ENCODE data around the gene GPALPP1. TPM values are rescaled to one million over a fixed set of nuclear protein-coding genes. Genes with fewer than 3 reads are reported as not detected.

The GPALPP1 gene, protein sequence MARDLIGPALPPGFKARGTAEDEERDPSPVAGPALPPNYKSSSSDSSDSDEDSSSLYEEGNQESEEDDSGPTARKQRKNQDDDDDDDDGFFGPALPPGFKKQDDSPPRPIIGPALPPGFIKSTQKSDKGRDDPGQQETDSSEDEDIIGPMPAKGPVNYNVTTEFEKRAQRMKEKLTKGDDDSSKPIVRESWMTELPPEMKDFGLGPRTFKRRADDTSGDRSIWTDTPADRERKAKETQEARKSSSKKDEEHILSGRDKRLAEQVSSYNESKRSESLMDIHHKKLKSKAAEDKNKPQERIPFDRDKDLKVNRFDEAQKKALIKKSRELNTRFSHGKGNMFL
- total RNA-seq = 32.4 and 34.9 TPM in 2 replicates

DNA sequence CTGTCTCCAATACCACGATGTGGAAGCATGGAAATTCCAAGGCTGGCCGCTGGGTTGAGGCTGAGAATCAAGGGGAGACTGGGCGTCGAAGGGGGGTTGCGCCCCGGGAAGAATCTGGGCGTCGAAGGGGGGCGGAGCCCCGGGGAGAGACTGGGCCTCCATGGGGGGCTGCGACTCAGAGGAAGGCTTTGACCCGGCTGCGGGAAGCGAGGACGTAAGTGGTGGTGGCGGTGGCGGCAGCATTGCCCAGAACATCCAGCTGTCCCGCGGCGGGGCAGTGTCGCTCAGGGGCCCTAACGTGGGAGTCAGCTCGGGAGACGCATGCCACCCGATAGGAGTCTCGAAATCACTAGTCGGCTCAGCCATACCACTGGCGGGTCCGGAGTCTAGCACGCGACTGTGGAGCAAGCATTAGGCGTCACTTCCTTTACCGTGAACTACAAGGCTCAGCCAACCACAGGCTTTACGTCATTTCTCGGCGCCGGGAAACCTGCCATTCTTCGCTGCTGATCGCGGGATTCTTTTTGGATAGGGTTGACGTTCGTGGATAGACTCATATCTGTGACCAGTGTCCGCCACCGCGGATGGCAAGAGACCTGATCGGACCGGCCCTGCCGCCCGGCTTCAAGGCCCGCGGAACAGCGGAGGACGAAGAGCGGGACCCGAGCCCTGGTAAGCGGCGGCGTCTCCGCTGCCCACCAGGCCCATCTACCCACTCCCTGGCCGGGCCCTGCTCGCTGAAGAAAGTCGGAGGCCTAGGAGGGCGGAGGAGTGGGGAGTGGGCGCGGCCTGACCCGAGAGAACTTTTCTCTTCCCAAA, at the start of gene GPALPP1, which contains the start of gene NUFIP1:
Gene GPALPP1 (plus strand): TSS at position 468 of the 819 bp plus-strand sequence. CDS start 117 bp downstream, at position 585.
Gene NUFIP1 (minus strand): TSS at position 401 of the 819 bp plus-strand sequence. CDS start 35 bp downstream, at position 366.

Other genes starting within 250 kb of the GPALPP1 start
- gene NUFIP1, start 67 bp upstream of the GPALPP1 start, total RNA-seq = 2.6 and 3.4 TPM in 2 replicates
- 26.7 and 32.5 TPM in 2 replicates for gene GTF2F2, start 131.0 kb downstream of the GPALPP1 start, total RNA-seq
- not detected in 2 replicates for gene KCTD4, start 211.5 kb downstream of the GPALPP1 start, total RNA-seq

All from uterine smooth muscle cell (primary cell).